Thyroid gland (tissue), 4 donors: ENCODE results near the gene RNASE4.

Source experiments
- CTCF ChIP-seq, 6 experiments: fragments of 200-600 bp in 3 of 6; fragments of 450-650 bp in 3 of 6; sonication (generic) in 3 of 6; IDR thresholded peaks; one replicate each; pipeline ENCODE4 v1.5.1; 2016 to 2019; ENCODE audit warnings: antibody characterized with exemption in 6 of 6, mild to moderate bottlenecking in 2 of 6, inconsistent platforms in 1 of 6, moderate library complexity in 1 of 6
- POLR2A ChIP-seq, 2 donors: fragments of 450-650 bp; IDR thresholded peaks; one replicate each; pipeline ENCODE4 v1.6.1; 2017; ENCODE audit warnings: antibody characterized with exemption in 2 of 2, mild to moderate bottlenecking in 2 of 2, moderate library complexity in 1 of 2

- TF ChIP-seq POLR2A (IDR thresholded peaks at IDR 0.05) (no peak), CTCF (IDR thresholded peaks at IDR 0.05) (no peak)
These were observed 28.1 kb upstream of the RNASE4 start for GRCh38 chr14:20656274-20656673.
